ENCODE data around the gene HRH2.
"Not testable (repeated sequence)": the region's sequence is repeated elsewhere in the genome, so short reads cannot be mapped to it uniquely, and the experiment has no call there.

HRH2 gene

GRCh38 chr5:175746851-175747250, 89.0 kb downstream of the HRH2 start:
- DNase-seq, result no peak

GRCh38 chr5:175747539-175748060, 89.7 kb downstream of the HRH2 start:
- DNase-seq, result no peak

- no peak for DNase-seq
Observed at GRCh38 chr5:175748650-175749049, 90.8 kb downstream of the HRH2 start.

- DNase-seq, result no peak
Observed at GRCh38 chr5:175749591-175749990, 91.7 kb downstream of the HRH2 start.

- no peak for DNase-seq
Observed at GRCh38 chr5:175750511-175750931, 92.7 kb downstream of the HRH2 start.

GRCh38 chr5:175751369-175751768, 93.5 kb downstream of the HRH2 start:
- no peak for DNase-seq

GRCh38 chr5:175752826-175753535, 95.1 kb downstream of the HRH2 start:
- no peak for DNase-seq

- no peak for DNase-seq
Observed at GRCh38 chr5:175753536-175754402, 95.9 kb downstream of the HRH2 start.

- not testable (repeated sequence) for DNase-seq
Observed at GRCh38 chr5:175759991-175760390, 102.1 kb downstream of the HRH2 start.

Data from NCI-H345 (cell line).